RWPE1 (cell line): Measurements from ENCODE around the gene PDE3B.
"Not testable (repeated sequence)": the region's sequence is repeated elsewhere in the genome, so short reads cannot be mapped to it uniquely, and the experiment has no call there.

Experiments
- CTCF ChIA-PET: fragments of 350-600 bp; sonication (Branson Sonifier 250); formaldehyde crosslinking; extraction: SDS; loops from one replicate; lab custom pipeline; 2021; lab: Yijun Ruan, JAX
- POLR2A ChIA-PET: fragments of 400-600 bp; formaldehyde crosslinking; extraction: SDS; loops from one replicate; lab custom pipeline; 2020; ENCODE audit warnings: antibody characterized with exemption; ENCODE audit not compliant: low non-redundant PET; lab: Yijun Ruan, JAX
- DNase-seq: peaks from one replicate; pipeline ENCODE4 v3.0.0; 2012; ENCODE audit warnings: low spot score
- H3K27ac ChIP-seq: fragments of 450-650 bp; 2 replicates; pipeline ENCODE4 v1.5.1; 2017
- CTCF ChIP-seq: fragments of 450-650 bp; conservative IDR thresholded peaks from 2 replicates; pipeline ENCODE4 v1.5.1; 2017; ENCODE audit warnings: low read depth, mild to moderate bottlenecking

The PDE3B gene

DNA sequence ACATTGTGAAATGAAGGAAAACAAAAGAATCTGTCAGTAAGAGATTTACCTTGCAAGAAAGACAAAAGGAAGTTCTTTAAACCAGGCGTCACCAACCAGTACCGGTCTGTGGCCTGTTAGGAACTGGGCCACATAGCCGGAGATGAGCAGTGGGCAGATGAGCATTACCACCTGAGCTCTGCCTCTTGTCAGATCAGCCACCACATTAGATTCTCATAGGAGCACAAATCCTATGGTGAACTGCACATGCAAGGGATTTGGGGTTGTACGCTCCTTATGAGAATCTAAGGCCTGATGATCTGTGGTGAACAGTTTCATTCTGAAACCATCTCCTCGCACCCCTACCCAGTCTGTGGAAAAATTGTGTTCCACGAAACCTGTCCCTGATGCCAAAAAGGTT, 140.2 kb downstream of the PDE3B start:
- no peak for DNase-seq
- ChIA-PET POLR2A (no interaction called here), CTCF (no interaction called here)
- TF ChIP-seq CTCF = no peak
- no peak overlapping the region for H3K27ac ChIP-seq

DNA sequence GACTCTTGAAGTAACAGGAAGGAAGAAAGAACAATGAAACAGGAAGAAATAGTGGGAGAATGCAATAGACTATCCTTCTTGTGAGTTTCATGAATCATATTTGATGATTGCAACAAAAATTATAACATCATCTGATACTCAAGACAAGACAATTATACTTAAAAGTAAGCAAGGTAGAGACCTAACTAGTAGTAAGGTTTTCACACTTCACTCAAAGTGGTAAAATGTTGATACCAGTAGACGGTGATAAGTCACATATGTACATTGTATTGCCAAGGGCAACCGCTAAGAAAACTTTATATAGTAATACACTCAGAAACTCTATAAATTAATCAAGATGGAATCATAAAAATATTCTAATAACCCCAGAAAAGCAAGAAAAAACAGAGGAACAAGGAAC, 140.6 kb downstream of the PDE3B start:
- CTCF ChIA-PET = no interaction called here
- no peak for TF ChIP-seq CTCF
- no peak overlapping the region for H3K27ac ChIP-seq
- no peak for DNase-seq
- POLR2A ChIA-PET = no interaction called here

- ChIA-PET POLR2A (no interaction called here), CTCF (interaction anchor here (0.6 to 1.8 kb wide), 4 partner anchors 50 to 316 kb away, joined by 3 to 18 read pairs (median 6); no protein-coding TSS in a partner anchor)
- DNase-seq = no peak
- TF ChIP-seq CTCF = peak; percentile 64
- no peak overlapping the region for H3K27ac ChIP-seq
These were observed 146.4 kb downstream of the PDE3B start for GRCh38 chr11:14789879-14790484.

GRCh38 chr11:14793546-14793945, 149.9 kb downstream of the PDE3B start:
- CTCF ChIA-PET = no interaction called here
- no peak overlapping the region for H3K27ac ChIP-seq
- POLR2A ChIA-PET = no interaction called here
- no peak for TF ChIP-seq CTCF
- no peak for DNase-seq

GRCh38 chr11:14796028-14796427, 152.4 kb downstream of the PDE3B start:
- H3K27ac ChIP-seq, DNase-seq, POLR2A ChIA-PET, CTCF ChIA-PET: not testable (repeated sequence)

- CTCF ChIA-PET = no interaction called here
- H3K27ac ChIP-seq = no peak overlapping the region
- TF ChIP-seq CTCF = no peak
- POLR2A ChIA-PET = no interaction called here
- DNase-seq = no peak
These were observed 160.2 kb downstream of the PDE3B start for GRCh38 chr11:14803846-14804245.

- no peak for TF ChIP-seq CTCF
- ChIA-PET CTCF (no interaction called here), POLR2A (no interaction called here)
- no peak overlapping the region for H3K27ac ChIP-seq
- DNase-seq = no peak
These were observed 165.9 kb downstream of the PDE3B start for GRCh38 chr11:14809466-14809865.
